BLaER1 treated with 17β-estradiol and CSF1 and Interleukin-3, amounts not matched to agents 10 nM and 100 nM (cell line): ENCODE data around the gene SYPL2.
"Not testable (repeated sequence)": the region's sequence is repeated elsewhere in the genome, so short reads cannot be mapped to it uniquely, and the experiment has no call there.

Experiments
- H3K27ac ChIP-seq, 11 experiments: shearing (Covaris generic); formaldehyde crosslinking; 2 replicates each; pipeline ENCODE4 v1.8.1; 2022
- H3K27me3 ChIP-seq, 11 experiments: shearing (Covaris generic); formaldehyde crosslinking; 2 replicates each; pipeline ENCODE4 v1.8.1; 2022
- H3K36me3 ChIP-seq, 11 experiments: shearing (Covaris generic); formaldehyde crosslinking; 2 replicates each; pipeline ENCODE4 v1.8.1; 2022
- H3K4me1 ChIP-seq, 10 experiments: shearing (Covaris generic); formaldehyde crosslinking; 2 replicates each; pipeline ENCODE4 v1.8.1; 2022
- H3K4me2 ChIP-seq, 11 experiments: shearing (Covaris generic); formaldehyde crosslinking; 2 replicates each; pipeline ENCODE4 v1.8.1; 2022
- H3K4me3 ChIP-seq, 10 experiments: shearing (Covaris generic); formaldehyde crosslinking; 2 replicates each; pipeline ENCODE4 v1.8.1; 2022
- H3K9ac ChIP-seq, 11 experiments: shearing (Covaris generic); formaldehyde crosslinking; 2 replicates each; pipeline ENCODE4 v1.8.1; 2022
- H3K9me3 ChIP-seq, 11 experiments: shearing (Covaris generic); formaldehyde crosslinking; replicated peaks in 1 of 11; 2 replicates each; pipeline ENCODE4 v1.8.1; 2022
- H4K20me1 ChIP-seq, 11 experiments: shearing (Covaris generic); formaldehyde crosslinking; 2 replicates each; pipeline ENCODE4 v1.8.1; 2022
- Cebpa-rat ChIP-seq, 11 experiments: shearing (Covaris generic); IDR thresholded peaks; 2 replicates each; pipeline ENCODE4 v1.8.1; 2022

The SYPL2 gene

DNA sequence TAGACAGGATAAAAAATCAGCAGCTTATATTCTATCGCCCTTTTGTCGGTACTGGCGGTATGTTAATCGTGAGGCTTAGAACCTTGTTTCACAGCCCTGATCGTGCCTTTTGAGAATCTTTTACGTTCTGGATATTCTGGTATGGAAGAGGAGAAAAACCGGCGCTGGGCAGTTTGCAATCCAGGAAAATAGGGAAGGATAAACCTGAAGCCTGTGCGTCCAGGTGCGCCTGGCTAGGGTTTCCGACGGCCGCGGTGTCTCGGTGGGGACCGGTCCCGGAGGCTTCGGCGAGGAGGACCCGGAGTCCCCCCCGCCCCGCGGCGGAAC lies 258 bp upstream of the SYPL2 start:
- H3K27ac ChIP-seq = no peak overlapping the region
- 0 out of 22 replicates have a peak overlapping the region, but pooled peaks of 1 of the 11 experiments have one; percentile 30 for H3K9ac ChIP-seq
- peaks cover 4 to 9% (median 8%) of the 10 kb centered on the region in 10 experiments; a peak in 13 of 20 replicates for H3K4me1 ChIP-seq
- H3K27me3 ChIP-seq = peaks cover 44 to 81% (median 69%) of the 10 kb centered on the region in 11 experiments
- no peaks in the 10 kb centered on the region; a peak in 2 of 22 replicates for H4K20me1 ChIP-seq
- no peaks in the 10 kb centered on the region for H3K36me3 ChIP-seq
- H3K9me3 ChIP-seq = peaks cover 4 to 23% (median 12%) of the 10 kb centered on the region in 11 experiments; a peak in 18 of 22 replicates
- peak overlapping the region; percentile 58 to 82 (median 69) for H3K4me2 ChIP-seq
- H3K4me3 ChIP-seq = peak overlapping the region; percentile 44 to 66 (median 50); a peak in 18 of 20 replicates
- no peak for TF ChIP-seq Cebpa-rat (IDR thresholded peaks at IDR 0.05)

- no peak for TF ChIP-seq Cebpa-rat (IDR thresholded peaks at IDR 0.05)
- H3K27me3 ChIP-seq = peaks cover 44 to 81% (median 69%) of the 10 kb centered on the region in 11 experiments
- peaks cover 4 to 9% (median 8%) of the 10 kb centered on the region in 10 experiments; a peak in 13 of 20 replicates for H3K4me1 ChIP-seq
- peak overlapping the region in 4 of 11 experiments; percentile 7 to 30 (median 28); a peak in 6 of 22 replicates for H3K4me2 ChIP-seq
- H3K9ac ChIP-seq = no peak overlapping the region
- no peak overlapping the region for H3K27ac ChIP-seq
- no peaks in the 10 kb centered on the region for H3K36me3 ChIP-seq
- H3K9me3 ChIP-seq = peaks cover 4 to 18% (median 11%) of the 10 kb centered on the region in 11 experiments; a peak in 18 of 22 replicates
- H4K20me1 ChIP-seq = no peaks in the 10 kb centered on the region; a peak in 2 of 22 replicates
- H3K4me3 ChIP-seq = no peak overlapping the region
These were observed 993 bp downstream of the SYPL2 start for GRCh38 chr1:109467301-109467777.

GRCh38 chr1:109468061-109468460 lies 1.7 kb downstream of the SYPL2 start:
- Histone ChIP-seq H3K36me3 (no peaks in the 10 kb centered on the region), H3K4me3 (no peak overlapping the region), H3K27me3 (peaks cover 44 to 81% (median 69%) of the 10 kb centered on the region in 11 experiments), H3K4me1 (peaks cover 4 to 9% (median 8%) of the 10 kb centered on the region in 10 experiments; a peak in 13 of 20 replicates), H3K4me2 (no peak overlapping the region), H3K27ac (no peak overlapping the region), H3K9ac (no peak overlapping the region), H4K20me1 (no peaks in the 10 kb centered on the region; a peak in 2 of 22 replicates), H3K9me3 (peaks cover 4 to 18% (median 11%) of the 10 kb centered on the region in 11 experiments; a peak in 18 of 22 replicates)
- TF ChIP-seq Cebpa-rat (IDR thresholded peaks at IDR 0.05) = no peak

DNA sequence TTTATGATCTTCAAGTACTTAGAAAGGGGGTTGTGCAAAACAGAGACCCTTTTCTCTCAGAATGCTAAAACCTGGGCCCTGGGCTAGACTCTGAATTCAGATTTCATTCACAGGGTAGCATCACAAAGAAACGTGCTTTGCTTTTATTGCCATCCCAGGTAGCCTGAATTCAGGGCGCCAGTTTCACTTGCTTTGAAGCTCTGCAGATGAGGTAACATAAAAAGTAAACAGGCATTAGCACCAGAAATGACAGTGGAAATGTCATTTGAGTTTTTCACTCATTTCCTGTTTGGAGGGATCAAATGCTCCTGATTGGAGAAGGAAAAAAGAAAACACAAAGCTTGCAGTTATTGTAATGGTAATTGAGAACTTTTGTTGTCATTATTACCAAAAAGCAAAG lies 2.6 kb downstream of the SYPL2 start:
- TF ChIP-seq Cebpa-rat (IDR thresholded peaks at IDR 0.05) = no peak
- Histone ChIP-seq H3K4me2 (no peak overlapping the region), H3K36me3 (no peaks in the 10 kb centered on the region), H3K9me3 (peaks cover 4 to 18% (median 11%) of the 10 kb centered on the region in 11 experiments; a peak in 18 of 22 replicates), H3K9ac (no peak overlapping the region), H3K27me3 (peaks cover 44 to 75% (median 66%) of the 10 kb centered on the region in 11 experiments), H3K27ac (no peak overlapping the region), H3K4me3 (no peak overlapping the region), H3K4me1 (peaks cover 4 to 9% (median 8%) of the 10 kb centered on the region in 10 experiments; a peak in 13 of 20 replicates), H4K20me1 (no peaks in the 10 kb centered on the region; a peak in 2 of 22 replicates)

GRCh38 chr1:109470245-109470644 lies 3.9 kb downstream of the SYPL2 start:
- Histone ChIP-seq H3K4me2 (no peak overlapping the region), H3K27ac (no peak overlapping the region), H3K27me3 (peaks cover 39 to 61% (median 55%) of the 10 kb centered on the region in 11 experiments), H3K9me3 (peaks cover 4 to 16% (median 11%) of the 10 kb centered on the region in 11 experiments; a peak in 18 of 22 replicates), H3K4me1 (peaks cover 4 to 9% (median 8%) of the 10 kb centered on the region in 10 experiments; a peak in 13 of 20 replicates), H3K36me3 (no peaks in the 10 kb centered on the region), H4K20me1 (no peaks in the 10 kb centered on the region; a peak in 2 of 22 replicates), H3K4me3 (no peak overlapping the region), H3K9ac (no peak overlapping the region)
- TF ChIP-seq Cebpa-rat (IDR thresholded peaks at IDR 0.05) = no peak

DNA sequence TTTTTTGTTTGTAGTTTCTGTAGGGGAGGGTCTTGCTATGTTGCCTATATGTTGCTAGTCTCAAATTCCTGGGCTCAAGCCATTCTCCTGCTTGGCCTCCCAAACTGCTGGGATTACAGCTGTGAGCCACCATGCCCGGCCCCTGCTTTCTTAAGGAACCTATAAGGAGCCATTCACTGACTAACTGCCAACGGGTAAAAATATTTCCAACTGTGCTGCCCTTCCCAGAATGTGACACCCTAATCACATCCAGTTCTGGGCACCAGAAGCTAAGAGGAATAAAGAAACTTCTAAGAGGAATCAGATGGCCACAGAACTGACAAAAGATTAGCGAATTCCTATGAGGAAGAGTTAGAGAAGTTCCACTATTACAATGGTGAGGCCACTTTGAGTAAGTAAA lies 6.4 kb downstream of the SYPL2 start:
- TF ChIP-seq Cebpa-rat (IDR thresholded peaks at IDR 0.05) = no peak
- Histone ChIP-seq H3K36me3 (no peaks in the 10 kb centered on the region), H3K4me3 (no peak overlapping the region), H3K4me1 (peaks cover 0 to 4% (median under 1%) of the 10 kb centered on the region in 10 experiments; a peak in 10 of 20 replicates), H4K20me1 (no peaks in the 10 kb centered on the region; a peak in 1 of 22 replicates), H3K27ac (no peak overlapping the region), H3K9ac (no peak overlapping the region), H3K4me2 (no peak overlapping the region), H3K9me3 (no peaks in the 10 kb centered on the region), H3K27me3 (peaks cover 14 to 36% (median 30%) of the 10 kb centered on the region in 11 experiments)

GRCh38 chr1:109473284-109474057 lies 7.1 kb downstream of the SYPL2 start:
- not testable (repeated sequence) for H3K36me3 ChIP-seq, H3K27ac ChIP-seq, H3K4me2 ChIP-seq, H3K9me3 ChIP-seq, H4K20me1 ChIP-seq, H3K4me3 ChIP-seq, H3K9ac ChIP-seq
- peaks cover 0 to 11% (median 3%) of the 10 kb centered on the region in 10 experiments; a peak in 10 of 20 replicates for H3K4me1 ChIP-seq
- H3K27me3 ChIP-seq = peaks cover 8 to 29% (median 23%) of the 10 kb centered on the region in 11 experiments

- TF ChIP-seq Cebpa-rat (IDR thresholded peaks at IDR 0.05) = no peak
- Histone ChIP-seq H3K27me3 (peaks cover 0 to 17% (median 11%) of the 10 kb centered on the region in 11 experiments; a peak in 13 of 22 replicates), H3K9ac (no peak overlapping the region), H3K27ac (no peak overlapping the region), H3K9me3 (no peaks in the 10 kb centered on the region), H3K4me3 (no peak overlapping the region), H4K20me1 (no peaks in the 10 kb centered on the region; a peak in 1 of 22 replicates), H3K4me2 (no peak overlapping the region), H3K4me1 (peaks cover 0 to 16% (median 3%) of the 10 kb centered on the region in 10 experiments; a peak in 10 of 20 replicates), H3K36me3 (no peaks in the 10 kb centered on the region)
These were observed 8.4 kb downstream of the SYPL2 start for GRCh38 chr1:109474697-109475096.

GRCh38 chr1:109475261-109475660 lies 8.9 kb downstream of the SYPL2 start:
- Histone ChIP-seq H3K27me3 (peaks cover 0 to 11% (median 5%) of the 10 kb centered on the region in 11 experiments; a peak in 10 of 22 replicates), H3K9me3 (no peaks in the 10 kb centered on the region), H3K36me3 (no peaks in the 10 kb centered on the region), H4K20me1 (no peaks in the 10 kb centered on the region; a peak in 1 of 22 replicates), H3K9ac (no peak overlapping the region), H3K27ac (no peak overlapping the region), H3K4me2 (no peak overlapping the region), H3K4me1 (peaks cover 0 to 16% (median 3%) of the 10 kb centered on the region in 10 experiments; a peak in 10 of 20 replicates), H3K4me3 (no peak overlapping the region)
- TF ChIP-seq Cebpa-rat (IDR thresholded peaks at IDR 0.05) = no peak
